Measurements from ENCODE around the gene TAB2. TPM values are rescaled to one million over a fixed set of nuclear protein-coding genes. Genes with fewer than 3 reads are reported as not detected.

TAB2 gene
- total RNA-seq, 3 donors from 2014 or later = 63.3 to 91.0 (median 75.8) TPM

- Histone ChIP-seq H3K9me3 (no peaks in the 10 kb centered on the region), H3K36me3 (no peaks in the 10 kb centered on the region), H3K4me3 (no peak overlapping the region), H3K27me3 (no peaks in the 10 kb centered on the region), H3K27ac (no peak overlapping the region), H3K4me1 (no peaks in the 10 kb centered on the region)
- intact Hi-C loops (cut with DNase I; ENCODE audit: low total_unique reads) = no loop called here
- no peak for DNase-seq (ENCODE audit: low spot score in 2 of 2)
- no peak for TF ChIP-seq POLR2A (IDR thresholded peaks at IDR 0.05)
- no peak for TF ChIP-seq POLR2AphosphoS5 (IDR thresholded peaks at IDR 0.05)
- TF ChIP-seq CTCF (IDR thresholded peaks at IDR 0.05) = no peak
Observed at GRCh38 chr6:149414009-149414408, 96.5 kb downstream of the TAB2 start.

GRCh38 chr6:149414821-149415220, 97.3 kb downstream of the TAB2 start:
- H3K4me3 ChIP-seq = no peak overlapping the region
- no peaks in the 10 kb centered on the region for H3K9me3 ChIP-seq
- H3K36me3 ChIP-seq = no peaks in the 10 kb centered on the region
- no peaks in the 10 kb centered on the region for H3K27me3 ChIP-seq
- H3K4me1 ChIP-seq = no peaks in the 10 kb centered on the region
- DNase-seq (ENCODE audit: low spot score in 2 of 2) = no peak
- intact Hi-C loops (cut with DNase I; ENCODE audit: low total_unique reads) = no loop called here
- no peak overlapping the region for H3K27ac ChIP-seq
- TF ChIP-seq POLR2AphosphoS5 (IDR thresholded peaks at IDR 0.05) (no peak), CTCF (IDR thresholded peaks at IDR 0.05) (no peak), POLR2A (IDR thresholded peaks at IDR 0.05) (no peak)

- H3K27ac ChIP-seq = no peak overlapping the region
- H3K27me3 ChIP-seq = no peaks in the 10 kb centered on the region
- intact Hi-C loops (cut with DNase I; ENCODE audit: low total_unique reads) = loop anchor here (5.0 to 10.0 kb wide), 2 partner anchors 325 to 832 kb away; no protein-coding TSS in a partner anchor
- no peak overlapping the region for H3K4me3 ChIP-seq
- H3K9me3 ChIP-seq = no peaks in the 10 kb centered on the region
- no peaks in the 10 kb centered on the region for H3K36me3 ChIP-seq
- TF ChIP-seq POLR2AphosphoS5 (IDR thresholded peaks at IDR 0.05) (no peak), POLR2A (IDR thresholded peaks at IDR 0.05) (no peak), CTCF (IDR thresholded peaks at IDR 0.05) (no peak)
- no peak for DNase-seq (ENCODE audit: low spot score in 2 of 2)
- no peaks in the 10 kb centered on the region for H3K4me1 ChIP-seq
Observed at GRCh38 chr6:149419696-149420404, 102.3 kb downstream of the TAB2 start.

- H3K4me3 ChIP-seq = no peak overlapping the region
- H3K4me1 ChIP-seq = no peaks in the 10 kb centered on the region
- intact Hi-C loops (cut with DNase I; ENCODE audit: low total_unique reads) = loop anchor here (5.0 to 10.0 kb wide), 2 partner anchors 326 to 831 kb away; no protein-coding TSS in a partner anchor
- H3K27ac ChIP-seq = no peak overlapping the region
- no peaks in the 10 kb centered on the region for H3K27me3 ChIP-seq
- no peaks in the 10 kb centered on the region for H3K36me3 ChIP-seq
- no peak for DNase-seq (ENCODE audit: low spot score in 2 of 2)
- no peaks in the 10 kb centered on the region for H3K9me3 ChIP-seq
- TF ChIP-seq POLR2A (IDR thresholded peaks at IDR 0.05) = no peak
- no peak for TF ChIP-seq CTCF (IDR thresholded peaks at IDR 0.05)
- no peak for TF ChIP-seq POLR2AphosphoS5 (IDR thresholded peaks at IDR 0.05)
Observed at GRCh38 chr6:149421132-149421531, 103.6 kb downstream of the TAB2 start.

- no peak for TF ChIP-seq POLR2AphosphoS5 (IDR thresholded peaks at IDR 0.05)
- no peak for TF ChIP-seq CTCF (IDR thresholded peaks at IDR 0.05)
- no peak for TF ChIP-seq POLR2A (IDR thresholded peaks at IDR 0.05)
- H3K36me3 ChIP-seq = no peaks in the 10 kb centered on the region
- H3K27ac ChIP-seq = no peak overlapping the region
- intact Hi-C loops (cut with DNase I; ENCODE audit: low total_unique reads) = loop anchor here (5.0 to 10.0 kb wide), 2 partner anchors 328 to 830 kb away; no protein-coding TSS in a partner anchor
- H3K4me3 ChIP-seq = no peak overlapping the region
- DNase-seq (ENCODE audit: low spot score in 2 of 2) = no peak
- no peaks in the 10 kb centered on the region for H3K27me3 ChIP-seq
- H3K9me3 ChIP-seq = no peaks in the 10 kb centered on the region
- H3K4me1 ChIP-seq = no peaks in the 10 kb centered on the region
Observed at GRCh38 chr6:149422581-149422980, 105.1 kb downstream of the TAB2 start.
